BJ (cell line): ENCODE results near the gene CAMSAP1. TPM values are rescaled to one million over a fixed set of nuclear protein-coding genes. Genes with fewer than 3 reads are reported as not detected.
A peak's percentile ranks its signal among the peaks of the same experiment; 100 is the strongest.

Experiments used
- CTCF ChIA-PET: fragments of 350-600 bp; formaldehyde crosslinking; extraction: SDS; loops from one replicate; lab custom pipeline; 2021; ENCODE audit warnings: antibody characterized with exemption, inconsistent platforms; lab: Yijun Ruan, JAX
- POLR2A ChIA-PET: fragments of 300-600 bp; sonication (Branson Sonifier 250); formaldehyde crosslinking; extraction: SDS; loops from one replicate; lab custom pipeline; 2021; ENCODE audit warnings: antibody characterized with exemption; lab: Charles Lee
- DNase-seq: peaks from one replicate; pipeline ENCODE4 v3.0.0-alpha.2; 2011; ENCODE audit warnings: low read depth
- H3K27me3 ChIP-seq: 2 replicates; pipeline ENCODE4 v1.6.0; 2011; ENCODE audit warnings: low read length; ENCODE audit not compliant: control insufficient read depth, insufficient read depth
- H3K36me3 ChIP-seq: 2 replicates; pipeline ENCODE4 v1.5.1; 2011; ENCODE audit warnings: low read length; ENCODE audit not compliant: control insufficient read depth, insufficient read depth
- H3K4me3 ChIP-seq: 2 replicates; pipeline ENCODE4 v1.5.1; 2011; ENCODE audit warnings: low read depth, mild to moderate bottlenecking, control low read depth, low read length
- polyA plus RNA-seq: library from polyadenylated mRNA; depleted of rRNA; stranded (reverse); fragments of >200 nt; gene quantifications from 2 replicates; pipeline ENCODE4 v1.2.3, GENCODE V29; 2011
- TF ChIP-seq, protein P1 (sequence below): IDR thresholded peaks from 2 replicates; pipeline ENCODE4 v1.5.1; 2011; ENCODE audit warnings: low read depth, mild to moderate bottlenecking, control low read depth, inconsistent platforms, low read length, moderate library complexity; ENCODE audit not compliant: insufficient read depth

CAMSAP1 gene
- polyA plus RNA-seq, 1 experiment, result 4.1 TPM

- H3K4me3 ChIP-seq, result no peak overlapping the region
- H3K27me3 ChIP-seq, result no peaks in the 10 kb centered on the region
- CTCF ChIA-PET, result interaction anchor here (0.8 kb wide), 1 partner anchor 212 kb away, joined by 3 read pairs; no protein-coding TSS in a partner anchor
- DNase-seq, result no peak
- H3K36me3 ChIP-seq, result peaks cover 6% of the 10 kb centered on the region
- TF ChIP-seq, protein P1, sequence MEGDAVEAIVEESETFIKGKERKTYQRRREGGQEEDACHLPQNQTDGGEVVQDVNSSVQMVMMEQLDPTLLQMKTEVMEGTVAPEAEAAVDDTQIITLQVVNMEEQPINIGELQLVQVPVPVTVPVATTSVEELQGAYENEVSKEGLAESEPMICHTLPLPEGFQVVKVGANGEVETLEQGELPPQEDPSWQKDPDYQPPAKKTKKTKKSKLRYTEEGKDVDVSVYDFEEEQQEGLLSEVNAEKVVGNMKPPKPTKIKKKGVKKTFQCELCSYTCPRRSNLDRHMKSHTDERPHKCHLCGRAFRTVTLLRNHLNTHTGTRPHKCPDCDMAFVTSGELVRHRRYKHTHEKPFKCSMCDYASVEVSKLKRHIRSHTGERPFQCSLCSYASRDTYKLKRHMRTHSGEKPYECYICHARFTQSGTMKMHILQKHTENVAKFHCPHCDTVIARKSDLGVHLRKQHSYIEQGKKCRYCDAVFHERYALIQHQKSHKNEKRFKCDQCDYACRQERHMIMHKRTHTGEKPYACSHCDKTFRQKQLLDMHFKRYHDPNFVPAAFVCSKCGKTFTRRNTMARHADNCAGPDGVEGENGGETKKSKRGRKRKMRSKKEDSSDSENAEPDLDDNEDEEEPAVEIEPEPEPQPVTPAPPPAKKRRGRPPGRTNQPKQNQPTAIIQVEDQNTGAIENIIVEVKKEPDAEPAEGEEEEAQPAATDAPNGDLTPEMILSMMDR, result no peak
- POLR2A ChIA-PET, result no interaction called here
These were observed 3.4 kb upstream of the CAMSAP1 start for GRCh38 chr9:135910757-135911156.

GRCh38 chr9:135910216-135910615 lies 2.9 kb upstream of the CAMSAP1 start:
- DNase-seq, result no peak
- ChIA-PET POLR2A (no interaction called here), CTCF (interaction anchor here (0.8 kb wide), 1 partner anchor 212 kb away, joined by 3 read pairs; no protein-coding TSS in a partner anchor)
- TF ChIP-seq, protein P1, result no peak
- Histone ChIP-seq H3K36me3 (peaks cover 6% of the 10 kb centered on the region), H3K27me3 (no peaks in the 10 kb centered on the region), H3K4me3 (no peak overlapping the region)

GRCh38 chr9:135909371-135909770 lies 2.0 kb upstream of the CAMSAP1 start:
- DNase-seq, result no peak
- Histone ChIP-seq H3K27me3 (no peaks in the 10 kb centered on the region), H3K4me3 (no peak overlapping the region), H3K36me3 (peaks cover 3% of the 10 kb centered on the region)
- CTCF ChIA-PET, result no interaction called here
- POLR2A ChIA-PET, result no interaction called here
- TF ChIP-seq, protein P1, result no peak

GRCh38 chr9:135908754-135909204 lies 1.4 kb upstream of the CAMSAP1 start:
- no peak for DNase-seq
- CTCF ChIA-PET, result no interaction called here
- Histone ChIP-seq H3K27me3 (no peaks in the 10 kb centered on the region), H3K36me3 (peaks cover 3% of the 10 kb centered on the region; the same call in 1 of the 2 replicates), H3K4me3 (no peak overlapping the region)
- TF ChIP-seq, protein P1, result no peak
- POLR2A ChIA-PET, result no interaction called here

DNA sequence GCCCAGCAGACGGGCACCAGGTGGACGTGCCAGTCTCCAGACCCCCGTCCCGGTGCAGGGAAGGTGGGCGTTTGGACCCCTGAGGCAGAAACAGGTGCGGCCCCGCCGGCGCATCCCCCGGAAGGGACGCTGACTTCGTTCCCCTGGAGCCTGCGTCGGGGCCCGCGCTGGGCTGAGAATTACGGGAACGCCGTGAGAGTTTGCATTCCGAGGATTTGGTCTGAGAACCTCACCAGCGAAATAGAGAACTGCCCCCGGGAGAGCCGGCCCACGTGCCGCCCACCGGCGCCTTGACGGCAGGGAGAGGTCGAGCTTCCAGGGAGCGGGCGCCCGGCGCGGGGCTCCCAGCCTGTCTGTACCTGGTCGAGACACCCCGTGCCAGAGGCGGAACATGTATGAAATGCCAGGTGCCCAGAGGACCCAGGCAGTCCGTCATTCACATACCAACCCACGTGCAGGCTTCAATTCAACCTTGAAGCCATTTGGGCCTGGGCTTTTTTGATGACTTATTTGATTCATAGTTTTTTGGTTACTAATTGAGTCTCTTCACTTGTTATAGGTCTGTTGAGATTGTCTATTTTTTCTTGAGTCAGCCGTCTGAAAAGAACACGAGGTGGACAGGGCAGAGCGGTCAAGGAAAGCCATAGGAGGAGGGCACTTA lies 877 bp upstream of the CAMSAP1 start:
- CTCF ChIA-PET, result no interaction called here
- POLR2A ChIA-PET, result no interaction called here
- Histone ChIP-seq H3K27me3 (no peaks in the 10 kb centered on the region), H3K36me3 (peaks cover 3% of the 10 kb centered on the region; the same call in 1 of the 2 replicates), H3K4me3 (peak overlapping the region; percentile 74)
- DNase-seq, result no peak
- TF ChIP-seq, protein P1, result no peak
